HG03196 (cell line): ENCODE data around the gene MAP2K5.
"Not testable (repeated sequence)": the region's sequence is repeated elsewhere in the genome, so short reads cannot be mapped to it uniquely, and the experiment has no call there.

Source experiments
- ATAC-seq: cut with Tn5 transposase; IDR thresholded peaks from one replicate; pipeline ENCODE4 v1.9.1; 2021; ENCODE audit not compliant: unreplicated experiment

The MAP2K5 gene

GRCh38 chr15:67652586-67652985 lies 110.1 kb downstream of the MAP2K5 start:
- ATAC-seq, result no peak

- ATAC-seq, result no peak
Measured at GRCh38 chr15:67660446-67660845, 117.9 kb downstream of the MAP2K5 start.

- no peak for ATAC-seq
Measured at GRCh38 chr15:67660874-67661606, 118.5 kb downstream of the MAP2K5 start.

GRCh38 chr15:67670647-67671305 lies 128.3 kb downstream of the MAP2K5 start:
- ATAC-seq, result no peak

GRCh38 chr15:67672834-67673233 lies 130.3 kb downstream of the MAP2K5 start:
- ATAC-seq, result not testable (repeated sequence)

GRCh38 chr15:67674983-67675382 lies 132.5 kb downstream of the MAP2K5 start:
- no peak for ATAC-seq

- ATAC-seq, result no peak
Measured at GRCh38 chr15:67678089-67678488, 135.6 kb downstream of the MAP2K5 start.

- ATAC-seq, result no peak
Measured at GRCh38 chr15:67678993-67679392, 136.5 kb downstream of the MAP2K5 start.

- no peak for ATAC-seq
Measured at GRCh38 chr15:67680641-67681040, 138.1 kb downstream of the MAP2K5 start.

GRCh38 chr15:67685008-67685599 lies 142.6 kb downstream of the MAP2K5 start:
- no peak for ATAC-seq

GRCh38 chr15:67685716-67686115 lies 143.2 kb downstream of the MAP2K5 start:
- no peak for ATAC-seq

- ATAC-seq, result no peak
Measured at GRCh38 chr15:67690936-67691335, 148.4 kb downstream of the MAP2K5 start.

GRCh38 chr15:67691450-67691849 lies 148.9 kb downstream of the MAP2K5 start:
- ATAC-seq, result no peak

- ATAC-seq, result no peak
Measured at GRCh38 chr15:67692573-67692972, 150.1 kb downstream of the MAP2K5 start.

GRCh38 chr15:67696087-67696486 lies 153.6 kb downstream of the MAP2K5 start:
- ATAC-seq, result no peak

GRCh38 chr15:67700023-67700422 lies 157.5 kb downstream of the MAP2K5 start:
- no peak for ATAC-seq

- no peak for ATAC-seq
Measured at GRCh38 chr15:67701669-67702068, 159.2 kb downstream of the MAP2K5 start.

GRCh38 chr15:67707520-67708283 lies 165.2 kb downstream of the MAP2K5 start:
- no peak for ATAC-seq

- no peak for ATAC-seq
Measured at GRCh38 chr15:67708500-67708899, 166.0 kb downstream of the MAP2K5 start.

GRCh38 chr15:67715170-67715569 lies 172.7 kb downstream of the MAP2K5 start:
- ATAC-seq, result no peak

GRCh38 chr15:67716171-67716570 lies 173.7 kb downstream of the MAP2K5 start:
- no peak for ATAC-seq
